Endothelial cell of umbilical vein (primary cell): Measurements from ENCODE around the gene CHSY3. TPM values are rescaled to one million over a fixed set of nuclear protein-coding genes. Genes with fewer than 3 reads are reported as not detected.

Source experiments
- Bru-seq: library from RNA; stranded (reverse); fragments of 400-500 nt; gene quantifications from one replicate; lab custom pipeline; 2021; lab: Mats Ljungman, UMichigan
- BruChase-seq, 2 experiments: library from RNA; stranded (reverse); fragments of 400-500 nt; gene quantifications; one replicate each; lab custom pipeline; 2021; lab: Mats Ljungman, UMichigan
- BruUV-seq: library from RNA; stranded (reverse); fragments of 400-500 nt; replicated peaks from 2 replicates; lab custom pipeline; 2021; lab: Mats Ljungman, UMichigan
- CTCF ChIA-PET: fragments of 300-600, 350-600 bp; sonication (Branson Sonifier 250); formaldehyde crosslinking; loops from one replicate; lab custom pipeline; 2021; ENCODE audit warnings: antibody characterized with exemption, inconsistent platforms; lab: Charles Lee
- POLR2A ChIA-PET: fragments of 300-600, 350-600 bp; sonication (Branson Sonifier 250); formaldehyde crosslinking; loops from one replicate; lab custom pipeline; 2021; ENCODE audit warnings: antibody characterized with exemption, inconsistent platforms; lab: Charles Lee
- DNase-seq: peaks from one replicate; pipeline ENCODE4 v3.0.0-alpha.2; 2011; ENCODE audit warnings: low read depth, low spot score
- FAIRE-seq: peaks from 2 replicates; lab custom pipeline; 2011; peaks lifted over from hg19 to GRCh38; lab: Jason Lieb, UNC
- H2AFZ ChIP-seq: 2 replicates; pipeline ENCODE4 v1.6.0; 2012; ENCODE audit warnings: low read depth, low read length, control low read depth, inconsistent platforms
- H3K27ac ChIP-seq: 2 replicates; pipeline ENCODE4 v1.5.1; 2011; ENCODE audit warnings: low read depth, mild to moderate bottlenecking, control low read depth, low read length, moderate library complexity; ENCODE audit not compliant: insufficient read depth
- H3K27me3 ChIP-seq, 2 experiments: 2 replicates each; pipeline versions ENCODE4 v1.6.0 to v1.6.1; 2011; ENCODE audit warnings: low read length in 2 of 2, mixed read lengths in 1 of 2; ENCODE audit not compliant: control insufficient read depth in 2 of 2, insufficient read depth in 2 of 2
- H3K36me3 ChIP-seq, 2 experiments: 2 replicates in 1 of 2; 3 replicates in 1 of 2; pipeline ENCODE4 v1.5.1; 2011; ENCODE audit warnings: low read length in 2 of 2, mild to moderate bottlenecking in 1 of 2, moderate library complexity in 1 of 2; ENCODE audit not compliant: control insufficient read depth in 2 of 2, insufficient read depth in 2 of 2; ENCODE audit errors: extremely low read depth in 1 of 2
- H3K4me1 ChIP-seq: 3 replicates; pipeline ENCODE4 v1.5.1; 2011; ENCODE audit warnings: mild to moderate bottlenecking, low read length; ENCODE audit not compliant: control insufficient read depth, insufficient read depth; ENCODE audit errors: extremely low read depth
- H3K4me2 ChIP-seq: 2 replicates; pipeline ENCODE4 v1.6.1; 2011; ENCODE audit warnings: low read length, control low read depth, mixed read lengths; ENCODE audit not compliant: insufficient read depth
- H3K4me3 ChIP-seq, 3 experiments: fragments of 200-600 bp in 1 of 3; sonication (generic), shearing (Covaris generic) in 1 of 3; replicated peaks in 1 of 3; 2 replicates each; pipeline ENCODE4 v1.5.1; 2011 to 2016; ENCODE audit warnings: control low read depth in 3 of 3, low read length in 3 of 3, mild to moderate bottlenecking in 2 of 3, inconsistent platforms in 1 of 3, low read depth in 1 of 3, moderate library complexity in 1 of 3; ENCODE audit not compliant: insufficient read depth in 1 of 3
- H3K79me2 ChIP-seq: 2 replicates; pipeline ENCODE4 v1.6.0; 2012; ENCODE audit warnings: low read length, inconsistent platforms; ENCODE audit not compliant: control insufficient read depth, insufficient read depth
- H3K9ac ChIP-seq: replicated peaks from 2 replicates; pipeline ENCODE3; 2011; ENCODE audit warnings: low read length, control low read depth; ENCODE audit not compliant: insufficient read depth; ENCODE audit errors: extremely low read depth
- H3K9me1 ChIP-seq: replicated peaks from 3 replicates; pipeline ENCODE4 v1.6.0; 2011; ENCODE audit warnings: mild to moderate bottlenecking, low read length; ENCODE audit not compliant: control insufficient read depth, insufficient read depth; ENCODE audit errors: extremely low read depth
- H3K9me3 ChIP-seq: replicated peaks from 2 replicates; pipeline ENCODE4 v1.5.1; 2012; ENCODE audit warnings: low read length, inconsistent platforms; ENCODE audit not compliant: control insufficient read depth, insufficient read depth
- H4K20me1 ChIP-seq: replicated peaks from 2 replicates; pipeline ENCODE3; 2011; ENCODE audit warnings: mild to moderate bottlenecking, low read length; ENCODE audit not compliant: control insufficient read depth, insufficient read depth; ENCODE audit errors: extremely low read depth
- CTCF ChIP-seq, 2 donors: IDR thresholded peaks; 1 replicate in 1 of 2; 2 replicates in 1 of 2; pipeline ENCODE4 v1.5.1; 2011; ENCODE audit warnings: low read length in 2 of 2, mild to moderate bottlenecking in 2 of 2, moderate library complexity in 2 of 2, control low read depth in 1 of 2, inconsistent platforms in 1 of 2, low read depth in 1 of 2; ENCODE audit not compliant: insufficient read depth in 1 of 2; ENCODE audit errors: extremely low read depth in 1 of 2
- FOS ChIP-seq: IDR thresholded peaks from 2 replicates; pipeline ENCODE4 v1.6.1; 2011; ENCODE audit warnings: mild to moderate bottlenecking, low read length, moderate library complexity, borderline replicate concordance; ENCODE audit not compliant: insufficient read depth
- GATA2 ChIP-seq: IDR thresholded peaks from 2 replicates; pipeline ENCODE4 v1.7.0; 2011; ENCODE audit warnings: low read depth, mild to moderate bottlenecking, moderate library complexity, mixed read lengths, low read length; ENCODE audit not compliant: insufficient read length, insufficient read depth
- POLR2A ChIP-seq: IDR thresholded peaks from 2 replicates; pipeline ENCODE4 v1.6.1; 2012; ENCODE audit warnings: low read depth, mild to moderate bottlenecking, control low read depth, low read length
- POLR2AphosphoS5 ChIP-seq: IDR thresholded peaks from 2 replicates; pipeline ENCODE4 v1.6.1; 2012; ENCODE audit warnings: low read depth, mild to moderate bottlenecking, control low read depth, low read length, moderate library complexity; ENCODE audit not compliant: insufficient read depth
- dilution Hi-C: fragments of 300-500 bp; cut with MboI; formaldehyde crosslinking; loops from one replicate; pipeline ENCODE4 v1.15.0; 2019; ENCODE audit warnings: low sequenced_read_pairs; ENCODE audit not compliant: extremely low pct_ligation_motif_present
- intact Hi-C: fragments of 100-400 bp; cut with micrococcal nuclease; formaldehyde crosslinking; loops from one replicate; pipeline ENCODE4 v1.10.0; 2022
- long read RNA-seq: library from polyadenylated mRNA; stranded (forward); transcript quantifications from one replicate; pipeline ENCODE4 v2.0.0, GENCODE V29; 2021
- polyA minus RNA-seq, 3 experiments: library from RNA; depleted of rRNA, polyadenylated mRNA; stranded (reverse); fragments of >200 nt; gene quantifications; 1 replicate in 1 of 3; 2 replicates in 2 of 3; pipeline ENCODE4 v1.2.3, GENCODE V29; 2011
- polyA plus RNA-seq, 4 experiments: library from polyadenylated mRNA; depleted of rRNA in 3 of 4; stranded (reverse) in 3 of 4; unstranded in 1 of 4; fragments of >200 nt; gene quantifications; 2 replicates each; pipeline versions ENCODE4 v1.2.1 to v1.2.3, GENCODE V29; 2011 to 2012; ENCODE audit warnings: missing spikeins in 1 of 4
- total RNA-seq: library from RNA; stranded (reverse); gene quantifications from 2 replicates; pipeline ENCODE4 v1.2.3, GENCODE V29; 2021

CHSY3 gene
- total RNA-seq (6.8 and 8.4 TPM in 2 replicates), polyA plus RNA-seq (2.2 and 2.8 TPM in 2 replicates), polyA minus RNA-seq (7.7 and 8.1 TPM in 2 replicates), Bru-seq, nascent RNA (percentile 70 among the genes with signal in this experiment), BruChase-seq, experiment 1, labeled RNA remaining after a 6-hour chase (percentile 59 among the genes with signal in this experiment), BruChase-seq, experiment 2, labeled RNA remaining after a 2-hour chase (percentile 76 among the genes with signal in this experiment)
- 1.9 and 2.3 TPM in 2 replicates for polyA plus RNA-seq (2011; cell fraction: cytosol; rRNA removed)
- polyA plus RNA-seq (2011; cell fraction: nucleus; rRNA removed): 3.0 and 4.0 TPM in 2 replicates
- polyA plus RNA-seq (2012): 1.7 TPM in 2 replicates
- not detected for polyA minus RNA-seq (2011; cell fraction: cytosol; rRNA and poly(A)+ RNA removed)
- 11.1 and 11.3 TPM in 2 replicates for polyA minus RNA-seq (2011; cell fraction: nucleus; rRNA and poly(A)+ RNA removed)
- long read RNA-seq, partial matches to known transcripts: 6 of 8 reads
- long read RNA-seq, other reads (novel, unspliced or antisense): 2 of 8 reads

- Histone ChIP-seq H3K9ac (peak within 1 kb of the TSS; percentile 38), H3K4me3 (peak within 1 kb of the TSS; percentile 35 to 89 (median 52)), H3K79me2 (no peaks in the 10 kb centered on the region), H3K36me3 (no peaks in the 10 kb centered on the region), H3K9me1 (no peaks in the 10 kb centered on the region), H3K4me1 (peaks cover 15% of the 10 kb centered on the region), H2AFZ (peak within 1 kb of the TSS; percentile 99), H3K4me2 (peak within 1 kb of the TSS; percentile 97), H3K27ac (peak within 1 kb of the TSS; percentile 18), H3K9me3 (no peaks in the 10 kb centered on the region), H4K20me1 (no peaks in the 10 kb centered on the region), H3K27me3 (no peaks in the 10 kb centered on the region)
- TF ChIP-seq POLR2AphosphoS5 (peak; percentile 72), POLR2A (peak; percentile 39), FOS (no peak), CTCF (IDR thresholded peaks at IDR 0.05; ENCODE audit: extremely low read depth in 1 of 2, insufficient read depth in 1 of 2, low read depth in 1 of 2, low read length in 2 of 2) (peak in 1 of 2 donors; percentile 10), GATA2 (no peak)
- DNase-seq (peak; percentile 89), FAIRE-seq (peak; percentile 68)
- no TSS peak for BruUV-seq
- CTCF ChIA-PET: interaction anchor here (0.8 to 3.7 kb wide), 4 partner anchors 133 to 1519 kb away, joined by 3 to 19 read pairs (median 4); no protein-coding TSS in a partner anchor
- intact Hi-C loops (loop anchor here (2.0 to 10.0 kb wide), 4 partner anchors 237 to 1361 kb away; partner anchors contain the start of gene CDC42SE2), dilution Hi-C loops (no loop called here)
- POLR2A ChIA-PET: no interaction called here
These were observed at the start of gene CHSY3 for GRCh38 chr5:129904102-129904666. Gene CHSY3, plus strand, starts transcription at chr5:129904465.
